NOMO-1 (cell line): ENCODE data around the gene ADAMTS4.

Experiments used
- DNase-seq, 2 experiments: peaks; one replicate each; lab custom pipeline; 2025; ENCODE audit not compliant: unreplicated experiment in 2 of 2; lab: John Stamatoyannopoulos, UW

ADAMTS4 gene

GRCh38 chr1:161159087-161159912, 39.6 kb downstream of the ADAMTS4 start, which contains the start of gene USP21:
TSS of gene USP21 (plus strand) at chr1:161159500. CDS start at chr1:161160641, 1,141 bp downstream.
- DNase-seq, result peak; percentile 77 to 92

- DNase-seq, result no peak
Observed at GRCh38 chr1:161158316-161159010, 40.4 kb downstream of the ADAMTS4 start.

DNA sequence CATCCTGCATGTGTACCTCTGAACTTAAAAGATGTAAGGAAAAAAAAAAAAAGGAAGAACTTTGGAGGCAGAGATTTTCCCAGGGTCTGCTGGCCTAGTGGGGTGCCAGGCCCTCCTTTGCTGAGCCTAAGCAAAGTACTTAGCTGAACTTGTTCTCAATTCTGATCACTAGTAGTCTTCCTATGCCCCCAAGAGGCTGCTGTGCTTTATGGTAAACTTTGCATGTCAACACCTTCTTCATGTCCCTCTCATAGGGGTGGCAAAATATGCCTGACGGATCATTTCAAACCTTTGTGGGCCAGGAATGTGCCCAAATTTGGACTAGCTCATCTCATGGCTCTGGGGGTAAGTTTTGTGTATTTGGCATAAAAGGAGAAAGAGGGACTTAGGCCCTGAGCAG, 41.0 kb downstream of the ADAMTS4 start:
- no peak for DNase-seq

GRCh38 chr1:161153682-161154337, 45.0 kb downstream of the ADAMTS4 start, which contains the start of gene UFC1:
TSS of gene UFC1 (plus strand) at chr1:161153978. CDS start at chr1:161153998, 20 bp downstream.
- peak; percentile 90 to 92 for DNase-seq

DNA sequence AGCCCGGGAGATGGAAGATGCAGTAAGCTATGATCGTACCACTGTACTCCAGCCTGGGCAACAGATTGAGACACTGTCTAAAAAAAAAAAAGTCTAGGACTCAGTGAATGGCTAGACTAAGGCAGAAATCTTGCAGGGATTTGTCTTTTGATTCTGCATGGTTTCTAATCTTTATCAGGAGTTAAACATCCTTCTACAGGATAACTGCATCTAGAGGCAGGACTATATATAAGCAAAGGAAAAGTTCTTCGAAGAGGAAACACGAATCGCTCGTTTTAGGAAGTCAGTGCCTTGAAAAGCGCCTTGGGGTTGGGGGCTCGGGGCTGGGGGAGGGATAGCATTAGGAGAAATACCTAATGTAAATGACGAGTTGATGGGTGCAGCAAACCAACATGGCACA, 45.7 kb downstream of the ADAMTS4 start:
- DNase-seq, result no peak

- DNase-seq, result no peak
Observed at GRCh38 chr1:161145832-161146231, 53.0 kb downstream of the ADAMTS4 start.

DNA sequence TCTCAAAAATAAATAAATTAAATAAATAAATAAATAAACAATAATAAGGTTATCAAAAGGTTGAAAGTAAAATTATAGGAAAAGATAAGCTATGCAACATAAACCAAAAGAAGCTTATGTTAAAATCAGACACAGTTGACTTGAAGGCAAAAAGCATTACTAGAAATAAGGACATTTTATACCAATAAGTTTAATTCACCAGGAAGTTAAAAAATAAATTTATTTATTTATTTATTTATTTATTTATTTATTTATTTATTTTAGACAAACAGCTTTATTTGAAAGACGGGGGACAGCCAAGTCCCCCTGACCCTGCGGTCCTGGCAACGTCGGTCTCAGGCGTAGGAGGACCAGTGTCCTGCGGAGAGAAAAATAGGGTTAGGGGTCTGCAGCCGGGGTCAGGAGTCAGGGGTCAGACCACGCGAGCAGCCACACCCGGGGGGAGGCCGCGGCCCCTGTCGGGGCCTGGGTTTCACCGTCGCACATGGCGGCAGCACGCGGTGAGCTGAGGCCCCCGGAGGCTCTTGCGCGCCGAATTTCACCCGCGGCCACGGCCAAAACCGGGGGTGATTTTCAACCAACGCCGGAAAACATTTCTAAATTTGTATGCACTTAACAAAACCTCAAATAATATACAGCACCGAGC, 58.0 kb downstream of the ADAMTS4 start:
- no peak for DNase-seq

DNA sequence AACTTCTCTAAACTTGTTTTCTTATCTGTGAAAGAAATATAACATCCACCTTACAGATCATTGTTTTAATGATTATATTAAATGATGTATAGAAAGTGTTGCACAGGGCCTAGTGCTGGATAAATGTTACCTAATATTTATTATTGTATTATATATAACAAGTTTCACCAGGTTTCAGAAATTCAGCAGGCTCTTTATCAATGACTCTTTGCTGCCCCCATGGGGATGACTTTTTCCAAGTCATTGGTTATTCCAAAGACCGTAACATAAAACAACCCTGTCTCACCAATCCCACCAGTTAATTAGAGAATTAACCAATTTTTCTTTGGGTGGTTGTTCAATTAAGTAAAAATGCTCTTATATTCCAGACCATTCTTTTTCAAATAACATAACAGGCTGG, 59.1 kb downstream of the ADAMTS4 start:
- peak in 1 of 2 experiments; percentile 42 for DNase-seq

- DNase-seq, result peak in 1 of 2 experiments; percentile 15
Observed at GRCh38 chr1:161138431-161138830, 60.4 kb downstream of the ADAMTS4 start.

DNA sequence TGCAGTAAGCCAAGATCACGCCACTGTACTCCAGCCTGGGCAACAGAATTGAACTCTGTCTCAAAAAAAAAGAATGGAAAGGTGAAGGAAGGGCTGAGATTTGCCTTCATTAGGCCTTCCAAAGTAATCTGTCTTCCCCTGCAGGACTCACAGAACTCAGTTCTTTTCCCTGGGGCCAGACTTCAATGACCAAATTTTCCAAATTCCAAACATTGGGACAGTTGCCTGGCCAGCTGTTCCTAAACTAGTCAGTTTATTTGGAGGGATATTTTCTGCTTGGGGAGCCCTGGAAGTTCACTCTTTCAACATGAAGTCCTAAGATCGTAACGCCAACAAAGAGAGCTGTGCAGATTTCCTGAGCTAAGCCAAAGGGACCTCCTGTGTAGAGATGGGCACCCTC, 61.0 kb downstream of the ADAMTS4 start:
- no peak for DNase-seq
